ENCODE measurements around the gene NFIA.

NFIA gene

GRCh38 chr1:61244114-61244513 is 161.8 kb downstream of the NFIA start (continued):
- TF ChIP-seq, protein P1, sequence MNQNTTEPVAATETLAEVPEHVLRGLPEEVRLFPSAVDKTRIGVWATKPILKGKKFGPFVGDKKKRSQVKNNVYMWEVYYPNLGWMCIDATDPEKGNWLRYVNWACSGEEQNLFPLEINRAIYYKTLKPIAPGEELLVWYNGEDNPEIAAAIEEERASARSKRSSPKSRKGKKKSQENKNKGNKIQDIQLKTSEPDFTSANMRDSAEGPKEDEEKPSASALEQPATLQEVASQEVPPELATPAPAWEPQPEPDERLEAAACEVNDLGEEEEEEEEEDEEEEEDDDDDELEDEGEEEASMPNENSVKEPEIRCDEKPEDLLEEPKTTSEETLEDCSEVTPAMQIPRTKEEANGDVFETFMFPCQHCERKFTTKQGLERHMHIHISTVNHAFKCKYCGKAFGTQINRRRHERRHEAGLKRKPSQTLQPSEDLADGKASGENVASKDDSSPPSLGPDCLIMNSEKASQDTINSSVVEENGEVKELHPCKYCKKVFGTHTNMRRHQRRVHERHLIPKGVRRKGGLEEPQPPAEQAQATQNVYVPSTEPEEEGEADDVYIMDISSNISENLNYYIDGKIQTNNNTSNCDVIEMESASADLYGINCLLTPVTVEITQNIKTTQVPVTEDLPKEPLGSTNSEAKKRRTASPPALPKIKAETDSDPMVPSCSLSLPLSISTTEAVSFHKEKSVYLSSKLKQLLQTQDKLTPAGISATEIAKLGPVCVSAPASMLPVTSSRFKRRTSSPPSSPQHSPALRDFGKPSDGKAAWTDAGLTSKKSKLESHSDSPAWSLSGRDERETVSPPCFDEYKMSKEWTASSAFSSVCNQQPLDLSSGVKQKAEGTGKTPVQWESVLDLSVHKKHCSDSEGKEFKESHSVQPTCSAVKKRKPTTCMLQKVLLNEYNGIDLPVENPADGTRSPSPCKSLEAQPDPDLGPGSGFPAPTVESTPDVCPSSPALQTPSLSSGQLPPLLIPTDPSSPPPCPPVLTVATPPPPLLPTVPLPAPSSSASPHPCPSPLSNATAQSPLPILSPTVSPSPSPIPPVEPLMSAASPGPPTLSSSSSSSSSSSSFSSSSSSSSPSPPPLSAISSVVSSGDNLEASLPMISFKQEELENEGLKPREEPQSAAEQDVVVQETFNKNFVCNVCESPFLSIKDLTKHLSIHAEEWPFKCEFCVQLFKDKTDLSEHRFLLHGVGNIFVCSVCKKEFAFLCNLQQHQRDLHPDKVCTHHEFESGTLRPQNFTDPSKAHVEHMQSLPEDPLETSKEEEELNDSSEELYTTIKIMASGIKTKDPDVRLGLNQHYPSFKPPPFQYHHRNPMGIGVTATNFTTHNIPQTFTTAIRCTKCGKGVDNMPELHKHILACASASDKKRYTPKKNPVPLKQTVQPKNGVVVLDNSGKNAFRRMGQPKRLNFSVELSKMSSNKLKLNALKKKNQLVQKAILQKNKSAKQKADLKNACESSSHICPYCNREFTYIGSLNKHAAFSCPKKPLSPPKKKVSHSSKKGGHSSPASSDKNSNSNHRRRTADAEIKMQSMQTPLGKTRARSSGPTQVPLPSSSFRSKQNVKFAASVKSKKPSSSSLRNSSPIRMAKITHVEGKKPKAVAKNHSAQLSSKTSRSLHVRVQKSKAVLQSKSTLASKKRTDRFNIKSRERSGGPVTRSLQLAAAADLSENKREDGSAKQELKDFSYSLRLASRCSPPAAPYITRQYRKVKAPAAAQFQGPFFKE (tag by site-specific recombination; IDR thresholded peaks at IDR 0.05; ENCODE audit: borderline replicate concordance) = no peak
- TF ChIP-seq ZNF350 (tag by site-specific recombination; IDR thresholded peaks at IDR 0.05) (no peak), PRDM1 (tag by site-specific recombination; IDR thresholded peaks at IDR 0.05) (peak; percentile 57; the same call in 1 of the 2 replicates), ZNF223 (tag by site-specific recombination; IDR thresholded peaks at IDR 0.05) (no peak), ZFP69B (tag by site-specific recombination; IDR thresholded peaks at IDR 0.05) (no peak), ZNF785 (tag by site-specific recombination; IDR thresholded peaks at IDR 0.05) (no peak), ZFP41 (tag by site-specific recombination; IDR thresholded peaks at IDR 0.05; ENCODE audit: borderline replicate concordance) (no peak), PRDM6 (tag by site-specific recombination; IDR thresholded peaks at IDR 0.05) (peak; percentile 64), KLF8 (tag by site-specific recombination; IDR thresholded peaks at IDR 0.05) (no peak)

DNA sequence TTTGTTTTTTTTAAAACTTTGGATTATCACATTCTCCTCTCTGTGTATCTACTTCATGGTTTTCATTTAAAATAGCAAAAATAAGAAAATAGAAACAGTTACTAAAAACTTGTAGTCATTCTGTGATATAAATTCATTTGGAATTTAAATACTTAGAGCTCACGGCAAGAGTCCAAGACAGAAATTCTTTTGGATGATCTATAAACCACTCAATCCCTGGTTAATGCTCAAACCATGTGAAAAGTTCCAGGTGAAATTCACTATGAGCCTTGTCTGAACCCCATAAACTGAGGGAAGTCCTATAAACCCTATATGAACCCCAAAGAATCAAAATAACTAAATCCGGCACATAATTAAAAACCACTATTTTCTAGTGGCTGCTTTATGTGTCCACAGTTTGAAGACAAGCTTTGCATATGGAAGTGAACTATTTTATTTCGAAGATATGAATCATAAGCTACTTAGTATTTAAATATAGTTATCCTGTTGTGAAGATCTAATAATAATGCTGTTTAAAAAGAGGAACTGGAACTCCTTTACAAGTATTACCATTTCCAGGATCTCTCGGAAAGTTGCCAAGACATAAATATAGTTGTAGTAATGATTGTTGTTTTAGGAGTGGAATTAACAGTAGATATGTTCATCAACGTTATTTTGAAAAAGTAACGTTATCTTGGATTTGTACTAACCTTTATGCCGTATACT is 163.5 kb downstream of the NFIA start:
- H3K4me3 ChIP-seq (ENCODE audit: low read depth, low read length) = no peak overlapping the region
- TF ChIP-seq SP7 (tag by site-specific recombination; IDR thresholded peaks at IDR 0.05) = no peak
- no peak for TF ChIP-seq ZNF292 (tag by site-specific recombination; IDR thresholded peaks at IDR 0.05; ENCODE audit: borderline replicate concordance, low read depth)
- no peaks in the 10 kb centered on the region for H3K9me3 ChIP-seq (ENCODE audit: control insufficient read depth, insufficient read depth, low read depth, low read length)
- no peaks in the 10 kb centered on the region for H3K36me3 ChIP-seq (ENCODE audit: control insufficient read depth in 2 of 2, insufficient read depth in 1 of 2, low read length in 2 of 2)
- CTCF ChIA-PET = interaction anchor here (0.7 to 1.5 kb wide), 2 partner anchors 267 to 343 kb away, joined by 3 read pairs; no protein-coding TSS in a partner anchor
- POLR2A ChIA-PET = no interaction called here
- no peak overlapping the region for H3K27ac ChIP-seq (ENCODE audit: extremely low read depth, low read depth, low read length)
- H3K4me1 ChIP-seq (ENCODE audit: control insufficient read depth, insufficient read depth, low read length) = peaks cover 25% of the 10 kb centered on the region

DNA sequence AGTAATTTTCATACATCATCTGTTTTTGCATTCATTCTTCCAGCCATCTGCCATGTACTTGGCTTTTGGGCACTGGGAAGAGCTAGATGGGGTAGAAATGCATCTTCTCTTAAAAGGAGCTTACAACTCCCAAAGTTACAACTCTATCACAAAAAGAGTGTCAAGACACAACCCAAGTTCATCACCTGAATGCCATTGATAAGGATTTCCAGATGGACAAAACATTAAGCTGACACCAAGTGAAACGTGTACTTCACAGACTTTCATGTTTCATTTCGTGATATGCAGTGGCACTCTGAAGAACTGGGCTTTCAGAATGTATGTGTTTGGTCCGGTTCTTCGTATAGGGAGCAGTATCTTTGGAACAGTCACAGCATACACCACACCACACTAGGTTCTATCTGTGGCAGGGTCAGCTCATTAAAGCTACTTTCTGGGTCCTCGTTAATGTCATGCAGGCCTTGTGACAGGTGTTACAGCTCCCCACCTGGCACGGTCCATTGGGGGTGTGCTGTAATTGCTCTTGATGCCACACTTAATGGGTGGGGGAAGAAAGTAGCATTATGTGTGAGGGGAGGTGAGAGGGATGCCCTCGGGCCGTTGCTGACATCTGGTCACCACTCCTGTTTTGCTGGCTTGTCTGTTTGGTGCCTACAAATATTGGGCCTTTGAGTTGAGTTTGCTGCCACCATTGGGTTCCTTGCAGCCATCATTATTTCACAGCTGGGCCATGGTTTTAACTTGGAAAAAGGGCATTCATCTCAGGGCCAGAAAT is 164.9 kb downstream of the NFIA start:
- peaks cover 23% of the 10 kb centered on the region for H3K4me1 ChIP-seq (ENCODE audit: control insufficient read depth, insufficient read depth, low read length)
- no peaks in the 10 kb centered on the region for H3K9me3 ChIP-seq (ENCODE audit: control insufficient read depth, insufficient read depth, low read depth, low read length)
- no peaks in the 10 kb centered on the region for H3K36me3 ChIP-seq (ENCODE audit: control insufficient read depth in 2 of 2, insufficient read depth in 1 of 2, low read length in 2 of 2)
- no peak overlapping the region for H3K4me3 ChIP-seq (ENCODE audit: low read depth, low read length)
- CTCF ChIA-PET = interaction anchor here (1.3 to 1.5 kb wide), 2 partner anchors 204 to 268 kb away, joined by 3 read pairs; no protein-coding TSS in a partner anchor
- no peak overlapping the region for H3K27ac ChIP-seq (ENCODE audit: extremely low read depth, low read depth, low read length)
- POLR2A ChIA-PET = interaction anchor here (0.6 kb wide), 1 partner anchor 9 kb away, joined by 3 read pairs; no protein-coding TSS in a partner anchor
- TF ChIP-seq, protein P2, sequence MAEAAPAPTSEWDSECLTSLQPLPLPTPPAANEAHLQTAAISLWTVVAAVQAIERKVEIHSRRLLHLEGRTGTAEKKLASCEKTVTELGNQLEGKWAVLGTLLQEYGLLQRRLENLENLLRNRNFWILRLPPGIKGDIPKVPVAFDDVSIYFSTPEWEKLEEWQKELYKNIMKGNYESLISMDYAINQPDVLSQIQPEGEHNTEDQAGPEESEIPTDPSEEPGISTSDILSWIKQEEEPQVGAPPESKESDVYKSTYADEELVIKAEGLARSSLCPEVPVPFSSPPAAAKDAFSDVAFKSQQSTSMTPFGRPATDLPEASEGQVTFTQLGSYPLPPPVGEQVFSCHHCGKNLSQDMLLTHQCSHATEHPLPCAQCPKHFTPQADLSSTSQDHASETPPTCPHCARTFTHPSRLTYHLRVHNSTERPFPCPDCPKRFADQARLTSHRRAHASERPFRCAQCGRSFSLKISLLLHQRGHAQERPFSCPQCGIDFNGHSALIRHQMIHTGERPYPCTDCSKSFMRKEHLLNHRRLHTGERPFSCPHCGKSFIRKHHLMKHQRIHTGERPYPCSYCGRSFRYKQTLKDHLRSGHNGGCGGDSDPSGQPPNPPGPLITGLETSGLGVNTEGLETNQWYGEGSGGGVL (tag by site-specific recombination; IDR thresholded peaks at IDR 0.05) = peak; percentile 41; the same call in 1 of the 2 replicates
- no peak for TF ChIP-seq ZNF704 (tag by site-specific recombination; IDR thresholded peaks at IDR 0.05)

All from HEK293 (cell line).